Panc1 (cell line): ENCODE measurements around the gene LAMTOR3. TPM values are rescaled to one million over a fixed set of nuclear protein-coding genes. Genes with fewer than 3 reads are reported as not detected.

Experiments used
- ATAC-seq: fragments of 200-7000 bp; cut with Tn5 transposase; 2 replicates; pipeline ENCODE4 v1.9.1; 2020; ENCODE audit warnings: mild to moderate bottlenecking, moderate library complexity
- BruUV-seq: library from RNA; stranded (reverse); fragments of 400-500 nt; replicated peaks from 2 replicates; lab custom pipeline; 2021; lab: Mats Ljungman, UMichigan
- CTCF ChIA-PET: fragments of 300-600 bp; sonication (Branson Sonifier 250); formaldehyde crosslinking; loops from one replicate; lab custom pipeline; 2022; ENCODE audit warnings: antibody characterized with exemption; lab: Charles Lee
- POLR2A ChIA-PET: fragments of 300-600 bp; sonication (Branson Sonifier 250); formaldehyde crosslinking; loops from one replicate; lab custom pipeline; 2022; ENCODE audit warnings: antibody characterized with exemption; lab: Charles Lee
- DNase-seq: peaks from one replicate; pipeline ENCODE4 v3.0.0-alpha.2; 2010; ENCODE audit warnings: low read depth, low spot score
- H3K27ac ChIP-seq: 2 replicates; pipeline ENCODE4 v1.5.1; 2011; ENCODE audit warnings: mild to moderate bottlenecking, low read length, inconsistent platforms
- H3K27me3 ChIP-seq: fragments of 200-500 bp; sonication (Bioruptor generic); 2 replicates; pipeline ENCODE4 v1.6.0; 2014; ENCODE audit warnings: low read length, inconsistent platforms; ENCODE audit not compliant: control insufficient read depth, insufficient read depth
- H3K36me3 ChIP-seq: fragments of 200-500 bp; sonication (Bioruptor generic); 2 replicates; pipeline ENCODE4 v1.5.1; 2014; ENCODE audit warnings: inconsistent platforms, mild to moderate bottlenecking, low read length, moderate library complexity; ENCODE audit not compliant: control insufficient read depth, insufficient read depth
- H3K4me1 ChIP-seq: 2 replicates; pipeline ENCODE4 v1.5.1; 2011; ENCODE audit warnings: inconsistent platforms, mild to moderate bottlenecking, low read length, moderate library complexity; ENCODE audit not compliant: control insufficient read depth, insufficient read depth
- H3K4me3 ChIP-seq, 2 experiments: 2 replicates each; pipeline ENCODE4 v1.5.1; 2011 to 2012; ENCODE audit warnings: low read depth in 2 of 2, low read length in 2 of 2, mild to moderate bottlenecking in 2 of 2, inconsistent platforms in 1 of 2, moderate library complexity in 1 of 2
- H3K9me3 ChIP-seq: fragments of 200-500 bp; sonication (Bioruptor generic); 2 replicates; pipeline ENCODE4 v1.5.1; 2014; ENCODE audit warnings: low read depth, mild to moderate bottlenecking, inconsistent platforms, low read length, moderate library complexity; ENCODE audit not compliant: control insufficient read depth, insufficient read depth
- POLR2AphosphoS5 ChIP-seq: IDR thresholded peaks from 2 replicates; pipeline ENCODE4 v1.6.1; 2012; ENCODE audit warnings: mild to moderate bottlenecking, low read depth, low read length, moderate library complexity
- SIN3A ChIP-seq: IDR thresholded peaks from 2 replicates; pipeline ENCODE4 v1.6.1; 2012; ENCODE audit warnings: low read depth, mild to moderate bottlenecking, low read length, moderate library complexity, borderline replicate concordance; ENCODE audit not compliant: insufficient read depth
- TCF7L2 ChIP-seq: IDR thresholded peaks from 2 replicates; pipeline ENCODE4 v1.6.1; 2011; ENCODE audit warnings: mild to moderate bottlenecking, low read depth, low read length, inconsistent platforms
- in situ Hi-C: cut with HindIII; loops from 2 replicates; pipeline ENCODE4 v1.10.0; 2016; ENCODE audit warnings: low sequenced_read_pairs, low pct_unique_long_range_greater_than_20kb
- intact Hi-C: fragments of 100-400 bp; cut with micrococcal nuclease; formaldehyde crosslinking; loops from one replicate; pipeline ENCODE4 v1.10.0; 2022; ENCODE audit not compliant: unreplicated experiment
- total RNA-seq: library from RNA; stranded (reverse); gene quantifications from one replicate; pipeline ENCODE4 v1.2.1, GENCODE V29; 2021; ENCODE audit not compliant: unreplicated experiment
- TF ChIP-seq, protein P1 (sequence below), 2 experiments: IDR thresholded peaks; 2 replicates each; pipeline ENCODE4 v1.6.1; 2011 to 2012; ENCODE audit warnings: low read depth in 2 of 2, control low read depth in 1 of 2, low read length in 1 of 2, mild to moderate bottlenecking in 1 of 2, moderate library complexity in 1 of 2; ENCODE audit not compliant: insufficient read depth in 1 of 2
- TF ChIP-seq, protein P2 (sequence below): fragments of 450-650 bp; IDR thresholded peaks from 2 replicates; pipeline ENCODE4 v1.5.1; 2017; ENCODE audit warnings: mild to moderate bottlenecking

The LAMTOR3 gene
- total RNA-seq, 1 experiment from 2014 or later, result 20.3 TPM

DNA sequence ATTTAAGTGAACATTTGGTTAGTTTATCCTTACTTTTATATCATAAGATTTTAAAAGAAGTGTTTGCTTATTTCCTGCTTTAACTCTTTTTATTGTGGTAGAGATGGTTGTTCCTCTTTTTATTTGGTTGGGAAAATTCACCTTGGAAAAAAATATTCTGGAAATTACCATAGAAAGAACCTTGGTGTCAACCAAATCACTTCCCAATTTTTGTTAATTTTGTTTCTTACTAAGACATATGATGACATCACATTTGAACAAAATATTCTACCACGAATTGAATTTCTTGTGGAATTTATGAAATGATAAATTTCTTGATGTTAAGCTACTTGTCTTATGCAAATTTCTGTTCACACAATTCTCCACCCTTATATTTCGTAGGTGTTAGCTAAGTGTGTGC lies 33.7 kb downstream of the LAMTOR3 start:
- CTCF ChIA-PET, result no interaction called here
- ATAC-seq (no peak), DNase-seq (no peak)
- TF ChIP-seq, protein P1, sequence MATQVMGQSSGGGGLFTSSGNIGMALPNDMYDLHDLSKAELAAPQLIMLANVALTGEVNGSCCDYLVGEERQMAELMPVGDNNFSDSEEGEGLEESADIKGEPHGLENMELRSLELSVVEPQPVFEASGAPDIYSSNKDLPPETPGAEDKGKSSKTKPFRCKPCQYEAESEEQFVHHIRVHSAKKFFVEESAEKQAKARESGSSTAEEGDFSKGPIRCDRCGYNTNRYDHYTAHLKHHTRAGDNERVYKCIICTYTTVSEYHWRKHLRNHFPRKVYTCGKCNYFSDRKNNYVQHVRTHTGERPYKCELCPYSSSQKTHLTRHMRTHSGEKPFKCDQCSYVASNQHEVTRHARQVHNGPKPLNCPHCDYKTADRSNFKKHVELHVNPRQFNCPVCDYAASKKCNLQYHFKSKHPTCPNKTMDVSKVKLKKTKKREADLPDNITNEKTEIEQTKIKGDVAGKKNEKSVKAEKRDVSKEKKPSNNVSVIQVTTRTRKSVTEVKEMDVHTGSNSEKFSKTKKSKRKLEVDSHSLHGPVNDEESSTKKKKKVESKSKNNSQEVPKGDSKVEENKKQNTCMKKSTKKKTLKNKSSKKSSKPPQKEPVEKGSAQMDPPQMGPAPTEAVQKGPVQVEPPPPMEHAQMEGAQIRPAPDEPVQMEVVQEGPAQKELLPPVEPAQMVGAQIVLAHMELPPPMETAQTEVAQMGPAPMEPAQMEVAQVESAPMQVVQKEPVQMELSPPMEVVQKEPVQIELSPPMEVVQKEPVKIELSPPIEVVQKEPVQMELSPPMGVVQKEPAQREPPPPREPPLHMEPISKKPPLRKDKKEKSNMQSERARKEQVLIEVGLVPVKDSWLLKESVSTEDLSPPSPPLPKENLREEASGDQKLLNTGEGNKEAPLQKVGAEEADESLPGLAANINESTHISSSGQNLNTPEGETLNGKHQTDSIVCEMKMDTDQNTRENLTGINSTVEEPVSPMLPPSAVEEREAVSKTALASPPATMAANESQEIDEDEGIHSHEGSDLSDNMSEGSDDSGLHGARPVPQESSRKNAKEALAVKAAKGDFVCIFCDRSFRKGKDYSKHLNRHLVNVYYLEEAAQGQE (IDR thresholded peaks at IDR 0.05; ENCODE audit: insufficient read depth in 1 of 2, low read depth in 2 of 2, low read length in 1 of 2), result no peak
- TF ChIP-seq, protein P2, sequence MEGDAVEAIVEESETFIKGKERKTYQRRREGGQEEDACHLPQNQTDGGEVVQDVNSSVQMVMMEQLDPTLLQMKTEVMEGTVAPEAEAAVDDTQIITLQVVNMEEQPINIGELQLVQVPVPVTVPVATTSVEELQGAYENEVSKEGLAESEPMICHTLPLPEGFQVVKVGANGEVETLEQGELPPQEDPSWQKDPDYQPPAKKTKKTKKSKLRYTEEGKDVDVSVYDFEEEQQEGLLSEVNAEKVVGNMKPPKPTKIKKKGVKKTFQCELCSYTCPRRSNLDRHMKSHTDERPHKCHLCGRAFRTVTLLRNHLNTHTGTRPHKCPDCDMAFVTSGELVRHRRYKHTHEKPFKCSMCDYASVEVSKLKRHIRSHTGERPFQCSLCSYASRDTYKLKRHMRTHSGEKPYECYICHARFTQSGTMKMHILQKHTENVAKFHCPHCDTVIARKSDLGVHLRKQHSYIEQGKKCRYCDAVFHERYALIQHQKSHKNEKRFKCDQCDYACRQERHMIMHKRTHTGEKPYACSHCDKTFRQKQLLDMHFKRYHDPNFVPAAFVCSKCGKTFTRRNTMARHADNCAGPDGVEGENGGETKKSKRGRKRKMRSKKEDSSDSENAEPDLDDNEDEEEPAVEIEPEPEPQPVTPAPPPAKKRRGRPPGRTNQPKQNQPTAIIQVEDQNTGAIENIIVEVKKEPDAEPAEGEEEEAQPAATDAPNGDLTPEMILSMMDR, result no peak
- TF ChIP-seq TCF7L2 (no peak), SIN3A (no peak), POLR2AphosphoS5 (no peak)
- Histone ChIP-seq H3K4me3 (no peak overlapping the region), H3K36me3 (no peaks in the 10 kb centered on the region; the same call in 1 of the 2 replicates), H3K4me1 (no peaks in the 10 kb centered on the region), H3K9me3 (no peaks in the 10 kb centered on the region), H3K27me3 (no peaks in the 10 kb centered on the region; the same call in none of the 2 replicates), H3K27ac (no peak overlapping the region)
- intact Hi-C loops, result no loop called here
- in situ Hi-C loops, result no loop called here
- no TSS peak for BruUV-seq
- POLR2A ChIA-PET, result no interaction called here

DNA sequence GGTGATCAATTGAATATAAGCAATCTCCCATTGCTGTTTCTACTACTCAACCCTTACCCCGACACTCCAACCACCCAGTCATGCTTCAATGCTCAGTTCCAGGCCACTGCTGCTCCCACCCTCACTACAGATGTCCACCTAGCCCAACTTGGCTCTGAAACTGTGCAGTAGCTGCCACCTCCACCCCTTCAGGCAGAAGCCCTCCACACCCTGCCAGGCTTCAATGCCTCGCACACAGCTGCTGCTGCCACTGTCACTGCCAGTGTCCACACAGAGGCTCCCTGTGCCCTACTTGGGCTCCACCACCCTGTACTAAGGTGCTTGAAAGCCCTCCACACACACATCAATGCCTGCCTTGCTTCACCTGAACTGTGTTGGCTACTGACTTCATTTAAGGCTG lies 34.6 kb downstream of the LAMTOR3 start:
- no peak overlapping the region for H3K4me3 ChIP-seq
- no TSS peak for BruUV-seq
- DNase-seq (no peak), ATAC-seq (no peak)
- no peak for TF ChIP-seq POLR2AphosphoS5
- TF ChIP-seq, protein P1 (IDR thresholded peaks at IDR 0.05; ENCODE audit: insufficient read depth in 1 of 2, low read depth in 2 of 2, low read length in 1 of 2), result no peak
- TF ChIP-seq, protein P2, result no peak
- CTCF ChIA-PET, result no interaction called here
- H3K4me1 ChIP-seq, result no peaks in the 10 kb centered on the region
- H3K27me3 ChIP-seq, result no peaks in the 10 kb centered on the region; the same call in none of the 2 replicates
- H3K36me3 ChIP-seq, result no peaks in the 10 kb centered on the region; the same call in 1 of the 2 replicates
- H3K27ac ChIP-seq, result no peak overlapping the region
- in situ Hi-C loops, result no loop called here
- intact Hi-C loops, result no loop called here
- POLR2A ChIA-PET, result no interaction called here
- no peaks in the 10 kb centered on the region for H3K9me3 ChIP-seq
